C1 segment of cervical spinal cord (tissue), 14 donors: Measurements from ENCODE around the gene ITGB6.

ENCODE experiments used
- DNase-seq, 14 donors: peaks; one replicate each; lab custom pipeline; 2025; lab: John Stamatoyannopoulos, UW

The ITGB6 gene

GRCh38 chr2:160199683-160200389 lies at the start of gene ITGB6:
Gene ITGB6 (minus strand): TSS chr2:160200272. CDS start chr2:160200063, 209 bp downstream.
- no peak for DNase-seq

GRCh38 chr2:160247296-160248035 lies 47.4 kb upstream of the ITGB6 start:
- no peak for DNase-seq

- DNase-seq: no peak
Observed at GRCh38 chr2:160246356-160246755, 46.3 kb upstream of the ITGB6 start.

DNA sequence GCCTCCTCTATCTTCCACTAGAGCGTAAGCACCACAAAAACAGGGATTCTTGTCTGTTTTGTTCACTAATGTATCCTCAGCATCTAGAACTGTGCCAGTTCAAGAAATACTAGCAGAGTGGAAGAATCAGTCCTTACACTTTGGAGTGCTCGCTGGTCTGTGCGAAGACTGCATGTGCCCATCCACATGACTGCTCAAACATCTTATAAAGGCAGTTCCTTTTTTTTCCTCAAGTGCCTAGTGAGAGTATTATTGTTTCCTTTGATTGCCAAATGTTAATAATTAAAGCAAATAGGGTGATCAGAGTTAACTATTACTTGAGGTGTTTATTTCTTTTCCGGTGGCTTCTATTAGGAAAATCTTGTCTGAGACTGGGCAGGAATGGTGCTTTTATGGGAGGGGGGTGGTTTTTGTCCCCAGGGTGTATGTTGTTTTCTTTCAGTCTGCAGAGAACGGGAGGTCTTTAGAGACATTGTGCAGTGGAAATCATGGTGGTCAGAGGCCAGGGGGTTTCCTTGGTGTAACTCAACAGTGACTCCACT lies 45.6 kb upstream of the ITGB6 start:
- no peak for DNase-seq

DNA sequence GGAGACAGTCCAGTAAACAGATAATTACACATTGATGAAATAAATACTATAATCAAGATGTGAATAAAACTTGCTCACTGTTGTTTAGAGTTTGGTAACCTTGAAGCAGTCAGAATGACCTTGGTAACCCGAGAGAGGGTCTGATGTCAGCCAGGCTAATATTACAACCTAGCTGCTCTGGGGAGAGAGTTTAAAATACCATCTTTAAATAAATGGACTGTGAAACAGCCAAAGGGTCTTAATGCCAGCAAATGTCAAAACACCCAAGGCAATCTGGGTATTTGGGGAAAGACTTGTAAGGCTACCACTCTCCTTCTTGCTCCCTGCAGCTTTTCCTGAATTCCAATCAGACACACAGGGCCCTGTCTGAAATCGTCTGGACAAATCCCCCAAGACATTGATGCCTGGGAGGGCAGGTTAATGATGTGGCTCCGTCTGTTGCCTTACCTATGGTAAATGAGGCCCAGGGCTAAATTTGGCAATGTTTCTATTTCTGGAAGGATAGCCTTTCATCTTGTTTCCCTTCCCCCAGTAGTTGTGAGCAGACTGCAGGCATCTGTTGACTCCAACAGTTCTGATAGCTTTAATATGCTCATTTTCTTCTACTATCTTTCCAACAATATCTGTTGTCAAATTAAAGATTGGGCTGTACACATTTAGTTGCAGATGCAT lies 43.0 kb upstream of the ITGB6 start:
- DNase-seq: no peak

- peak in 2 of 14 donors; percentile 17 to 60 for DNase-seq
Observed at GRCh38 chr2:160241251-160242137, 41.4 kb upstream of the ITGB6 start.

DNA sequence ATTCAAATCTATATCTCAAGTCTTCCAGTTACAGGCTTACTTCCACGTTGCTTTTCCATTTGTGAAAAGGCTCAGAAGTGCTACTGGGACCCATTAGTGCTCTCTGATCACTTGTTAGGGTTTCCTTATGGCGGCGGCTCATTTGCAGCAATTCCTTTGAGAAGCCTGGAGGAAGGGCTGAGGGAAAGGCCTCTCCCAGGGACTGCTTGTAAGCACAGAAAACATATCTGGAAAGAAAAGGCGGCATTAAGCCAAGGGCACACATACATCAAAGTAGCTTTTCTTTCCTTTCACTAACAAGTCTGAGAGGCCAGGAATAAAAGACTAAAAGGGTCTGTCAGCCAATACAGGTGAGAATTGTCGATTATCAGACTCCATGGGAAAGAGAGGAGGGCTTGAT lies 39.4 kb upstream of the ITGB6 start:
- DNase-seq: no peak

- DNase-seq: no peak
Observed at GRCh38 chr2:160238392-160238791, 38.3 kb upstream of the ITGB6 start.

DNA sequence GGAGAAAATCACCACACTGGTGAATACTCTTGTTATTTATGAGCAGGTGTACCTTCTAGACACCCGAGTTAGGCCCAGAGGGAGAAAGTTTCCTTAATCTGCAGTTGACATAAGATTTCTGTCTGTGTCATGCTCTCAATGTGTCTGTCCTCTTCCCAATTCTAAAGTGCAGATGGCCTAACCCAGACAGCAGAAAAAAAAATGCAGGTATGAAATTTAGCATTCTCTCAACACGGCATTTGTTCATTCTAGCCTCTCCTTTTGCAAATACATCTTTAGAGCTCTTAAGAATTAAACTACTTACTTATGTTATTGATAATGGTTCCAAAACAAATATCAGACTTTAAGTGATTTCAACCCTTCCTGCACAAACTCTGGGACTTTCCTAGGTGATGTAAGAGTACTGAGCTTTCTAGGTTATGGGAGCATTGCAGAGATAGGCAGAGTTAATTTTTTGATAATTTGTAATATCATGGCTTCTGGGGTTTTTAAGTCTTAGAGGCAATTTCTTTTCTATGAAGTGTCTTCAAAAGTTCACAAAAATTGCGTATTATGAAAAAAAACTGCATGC lies 32.9 kb upstream of the ITGB6 start:
- no peak for DNase-seq

- no peak for DNase-seq
Observed at GRCh38 chr2:160229591-160229990, 29.5 kb upstream of the ITGB6 start.

DNA sequence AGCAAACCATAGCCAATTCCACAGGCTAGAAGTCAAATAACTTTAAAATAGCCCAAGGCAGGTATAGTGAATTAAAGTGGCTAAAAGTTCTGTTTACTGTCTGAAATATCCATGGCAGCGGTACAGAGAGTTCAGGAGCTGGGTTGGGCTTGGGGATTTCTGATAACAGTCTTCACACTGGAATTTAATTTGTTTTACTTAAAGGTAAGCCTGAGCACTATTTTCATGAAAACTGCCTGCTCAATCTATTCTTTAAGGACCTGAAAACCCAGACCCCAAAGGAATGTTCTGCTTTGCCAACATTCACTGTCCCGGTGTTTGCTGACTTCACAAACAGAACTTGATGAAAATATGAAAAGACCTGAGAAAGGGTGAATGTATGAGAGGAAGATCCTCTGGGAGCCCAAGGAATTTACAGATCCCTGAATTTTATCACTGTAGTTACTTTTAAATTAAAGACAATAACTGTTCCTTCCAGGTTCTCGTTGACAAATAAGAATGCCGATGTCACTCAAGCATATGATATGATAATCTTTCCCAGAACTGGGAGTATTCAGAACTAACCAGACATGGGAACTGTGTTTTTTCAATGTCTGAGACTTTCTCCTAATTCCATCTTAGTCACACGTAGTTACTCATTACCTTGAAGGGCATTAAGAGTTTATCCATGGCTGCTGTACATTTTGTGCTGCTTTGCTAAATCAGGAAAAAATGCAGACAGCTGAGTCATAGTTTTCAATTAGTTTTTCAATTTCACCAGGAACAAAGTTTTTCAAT lies 28.3 kb upstream of the ITGB6 start:
- DNase-seq: no peak

- no peak for DNase-seq
Observed at GRCh38 chr2:160227293-160227915, 27.3 kb upstream of the ITGB6 start.

GRCh38 chr2:160226367-160226766 lies 26.3 kb upstream of the ITGB6 start:
- no peak for DNase-seq

DNA sequence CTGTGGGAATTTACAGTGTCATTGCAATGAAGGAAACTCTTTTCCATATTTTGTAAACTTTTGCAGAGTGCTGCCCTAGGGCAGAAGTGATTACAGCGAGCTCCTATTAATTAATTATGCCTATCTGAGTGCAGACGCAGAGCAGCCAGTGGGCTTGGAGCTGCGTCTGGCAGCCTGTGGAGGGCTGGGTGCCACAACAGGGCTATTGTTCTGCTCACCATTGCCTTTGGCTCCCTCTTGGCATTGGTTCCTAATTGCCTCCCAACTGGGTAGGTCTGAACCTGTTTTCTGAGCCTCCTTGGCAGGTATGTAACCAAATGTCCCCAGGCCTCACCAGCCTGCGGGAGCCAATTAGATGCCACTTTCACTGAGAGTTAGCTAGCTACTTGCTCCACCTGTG lies 25.6 kb upstream of the ITGB6 start:
- no peak for DNase-seq

DNA sequence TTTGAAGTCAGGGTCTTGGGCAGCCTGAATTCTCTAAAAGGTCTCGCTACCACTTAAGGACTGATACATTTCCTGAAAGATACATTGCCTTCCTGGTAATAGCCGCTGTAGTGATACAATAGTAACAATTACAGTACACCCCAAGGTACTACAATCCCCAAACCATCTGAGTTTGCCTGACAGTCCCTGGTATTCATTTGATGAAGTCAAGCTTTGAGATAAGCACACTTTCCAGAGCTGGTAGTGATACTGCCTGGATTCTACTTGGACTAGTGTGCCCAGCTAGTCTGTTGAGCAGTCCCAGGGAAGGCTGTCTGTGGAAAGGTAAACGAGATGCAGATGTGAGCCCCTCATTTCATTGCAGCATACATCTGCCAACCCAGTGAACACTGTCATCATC lies 24.4 kb upstream of the ITGB6 start:
- no peak for DNase-seq

GRCh38 chr2:160224060-160224459 lies 24.0 kb upstream of the ITGB6 start:
- no peak for DNase-seq

- no peak for DNase-seq
Observed at GRCh38 chr2:160223560-160223959, 23.5 kb upstream of the ITGB6 start.

- no peak for DNase-seq
Observed at GRCh38 chr2:160222546-160223283, 22.6 kb upstream of the ITGB6 start.
